OCI-LY3 (cell line): ENCODE measurements around the gene TAS2R38.

Source experiments
- H2AFZ ChIP-seq: fragments of 200-600, 300-600 bp; shearing (Covaris generic); 2 replicates; pipeline ENCODE4 v1.6.0; 2014; ENCODE audit warnings: antibody characterized with exemption, low read depth, low read length
- H3K27ac ChIP-seq: fragments of 200-600, 300-600 bp; sonication (generic); 2 replicates; pipeline ENCODE4 v1.5.1; 2014; ENCODE audit warnings: mild to moderate bottlenecking, low read length, moderate library complexity, mixed read lengths
- H3K27me3 ChIP-seq: fragments of 200-600, 300-600 bp; sonication (generic); 2 replicates; pipeline ENCODE4 v1.6.1; 2014; ENCODE audit warnings: low read depth, low read length, mixed read lengths
- H3K36me3 ChIP-seq: fragments of 200-600, 300-600 bp; sonication (generic); replicated peaks from 2 replicates; pipeline ENCODE3; 2014; ENCODE audit warnings: low read depth, low read length, mixed read lengths
- H3K4me1 ChIP-seq: fragments of 300-600, 200-600 bp; sonication (generic); 2 replicates; pipeline ENCODE4 v1.6.1; 2014; ENCODE audit warnings: low read length, mixed read lengths
- H3K4me2 ChIP-seq: fragments of 200-600, 300-600 bp; sonication (generic); 2 replicates; pipeline ENCODE4 v1.6.1; 2014; ENCODE audit warnings: low read length, mixed read lengths
- H3K4me3 ChIP-seq: fragments of 300-600, 200-600 bp; sonication (generic); 2 replicates; pipeline ENCODE4 v1.5.1; 2014; ENCODE audit warnings: antibody characterized with exemption, mild to moderate bottlenecking, low read length, moderate library complexity
- H3K79me2 ChIP-seq: fragments of 300-600, 200-600 bp; shearing (Covaris generic); 2 replicates; pipeline ENCODE4 v1.6.1; 2014; ENCODE audit warnings: mild to moderate bottlenecking, low read length, mixed read lengths
- H3K9ac ChIP-seq: fragments of 300-600, 200-600 bp; shearing (Covaris generic); 2 replicates; pipeline ENCODE4 v1.6.0; 2014; ENCODE audit warnings: mild to moderate bottlenecking, low read length, moderate library complexity
- H3K9me3 ChIP-seq: fragments of 200-600, 300-600 bp; shearing (Covaris generic); 2 replicates; pipeline ENCODE4 v1.6.1; 2014; ENCODE audit warnings: low read length, mixed read lengths; ENCODE audit not compliant: insufficient read depth
- H4K20me1 ChIP-seq: fragments of 200-600, 300-600 bp; sonication (generic); 2 replicates; pipeline ENCODE4 v1.6.1; 2016; ENCODE audit warnings: low read length, mixed read lengths; ENCODE audit not compliant: insufficient read depth
- EZH2phosphoT487 ChIP-seq: fragments of 200-600 bp; shearing (Covaris generic); IDR thresholded peaks from 2 replicates; pipeline ENCODE4 v1.6.1; 2018; ENCODE audit warnings: antibody characterized with exemption, mixed run types, low read depth
- TF ChIP-seq, protein P1 (sequence below): fragments of 200-600, 300-600 bp; sonication (generic); IDR thresholded peaks from 2 replicates; pipeline ENCODE4 v1.5.1; 2014; ENCODE audit warnings: antibody characterized with exemption, low read length, low read depth

The TAS2R38 gene

GRCh38 chr7:141943846-141944245 lies 29.7 kb downstream of the TAS2R38 start:
- Histone ChIP-seq H4K20me1 (no peaks in the 10 kb centered on the region), H3K4me1 (no peaks in the 10 kb centered on the region), H3K9me3 (no peaks in the 10 kb centered on the region), H2AFZ (no peak overlapping the region), H3K4me2 (no peak overlapping the region), H3K36me3 (no peaks in the 10 kb centered on the region), H3K79me2 (no peaks in the 10 kb centered on the region), H3K27me3 (no peaks in the 10 kb centered on the region), H3K27ac (no peak overlapping the region), H3K4me3 (no peak overlapping the region), H3K9ac (no peak overlapping the region)
- TF ChIP-seq, protein P1, sequence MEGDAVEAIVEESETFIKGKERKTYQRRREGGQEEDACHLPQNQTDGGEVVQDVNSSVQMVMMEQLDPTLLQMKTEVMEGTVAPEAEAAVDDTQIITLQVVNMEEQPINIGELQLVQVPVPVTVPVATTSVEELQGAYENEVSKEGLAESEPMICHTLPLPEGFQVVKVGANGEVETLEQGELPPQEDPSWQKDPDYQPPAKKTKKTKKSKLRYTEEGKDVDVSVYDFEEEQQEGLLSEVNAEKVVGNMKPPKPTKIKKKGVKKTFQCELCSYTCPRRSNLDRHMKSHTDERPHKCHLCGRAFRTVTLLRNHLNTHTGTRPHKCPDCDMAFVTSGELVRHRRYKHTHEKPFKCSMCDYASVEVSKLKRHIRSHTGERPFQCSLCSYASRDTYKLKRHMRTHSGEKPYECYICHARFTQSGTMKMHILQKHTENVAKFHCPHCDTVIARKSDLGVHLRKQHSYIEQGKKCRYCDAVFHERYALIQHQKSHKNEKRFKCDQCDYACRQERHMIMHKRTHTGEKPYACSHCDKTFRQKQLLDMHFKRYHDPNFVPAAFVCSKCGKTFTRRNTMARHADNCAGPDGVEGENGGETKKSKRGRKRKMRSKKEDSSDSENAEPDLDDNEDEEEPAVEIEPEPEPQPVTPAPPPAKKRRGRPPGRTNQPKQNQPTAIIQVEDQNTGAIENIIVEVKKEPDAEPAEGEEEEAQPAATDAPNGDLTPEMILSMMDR, result no peak
- TF ChIP-seq EZH2phosphoT487, result no peak

- H3K4me1 ChIP-seq, result no peaks in the 10 kb centered on the region
Measured at GRCh38 chr7:141941075-141941474, 32.5 kb downstream of the TAS2R38 start.

DNA sequence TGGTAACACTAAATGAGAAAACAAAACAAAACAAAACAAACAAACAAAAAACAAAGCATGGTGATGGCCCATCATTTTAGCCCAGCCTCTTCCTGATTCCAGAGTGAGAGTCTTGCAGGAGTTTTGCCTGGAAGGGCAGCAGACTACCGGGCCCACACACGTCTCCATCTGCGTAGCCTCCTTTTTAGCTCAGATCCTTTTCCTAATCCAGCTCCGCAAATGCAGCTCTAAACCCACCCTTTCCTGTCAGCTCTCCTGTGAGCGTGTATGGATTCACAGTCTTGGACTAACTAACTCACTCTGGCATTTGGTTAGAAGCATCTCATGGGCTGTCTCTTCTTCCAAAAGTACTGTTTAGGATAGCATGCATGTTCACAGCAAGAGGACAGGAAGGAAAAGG lies 43.4 kb downstream of the TAS2R38 start:
- Histone ChIP-seq H3K4me2 (no peak overlapping the region), H3K9ac (no peak overlapping the region), H3K4me1 (peaks cover 6% of the 10 kb centered on the region), H3K9me3 (no peaks in the 10 kb centered on the region), H3K4me3 (no peak overlapping the region), H3K27me3 (0 out of 2 replicates have a peak, but pooled peaks cover 4% of the 10 kb centered on the region), H3K27ac (no peak overlapping the region), H3K36me3 (no peaks in the 10 kb centered on the region), H4K20me1 (no peaks in the 10 kb centered on the region), H3K79me2 (no peaks in the 10 kb centered on the region), H2AFZ (no peak overlapping the region)
- TF ChIP-seq EZH2phosphoT487, result no peak
- TF ChIP-seq, protein P1, result no peak

More at GRCh38 chr7:141941075-141941474, 32.5 kb downstream of the TAS2R38 start:
- Histone ChIP-seq H3K4me3 (no peak overlapping the region), H3K36me3 (no peaks in the 10 kb centered on the region), H4K20me1 (no peaks in the 10 kb centered on the region), H3K9ac (no peak overlapping the region), H3K79me2 (no peaks in the 10 kb centered on the region), H3K9me3 (no peaks in the 10 kb centered on the region), H2AFZ (no peak overlapping the region), H3K27ac (no peak overlapping the region), H3K4me2 (no peak overlapping the region), H3K27me3 (no peaks in the 10 kb centered on the region)
- TF ChIP-seq, protein P1, result no peak
- no peak for TF ChIP-seq EZH2phosphoT487

GRCh38 chr7:141928845-141929195 lies 44.8 kb downstream of the TAS2R38 start:
- no peak overlapping the region for H2AFZ ChIP-seq
- H3K4me1 ChIP-seq, result peaks cover 6% of the 10 kb centered on the region
- H3K27ac ChIP-seq, result no peak overlapping the region
- H3K27me3 ChIP-seq, result 0 out of 2 replicates have a peak, but pooled peaks cover 4% of the 10 kb centered on the region
- no peak overlapping the region for H3K9ac ChIP-seq
- no peaks in the 10 kb centered on the region for H3K79me2 ChIP-seq
- H3K4me2 ChIP-seq, result no peak overlapping the region
- no peaks in the 10 kb centered on the region for H3K9me3 ChIP-seq
- H3K4me3 ChIP-seq, result no peak overlapping the region
- H3K36me3 ChIP-seq, result no peaks in the 10 kb centered on the region
- H4K20me1 ChIP-seq, result no peaks in the 10 kb centered on the region
- no peak for TF ChIP-seq EZH2phosphoT487
- TF ChIP-seq, protein P1, result no peak
